ENCODE data around the gene CFAP157.

The CFAP157 gene

GRCh38 chr9:127715470-127716337 is 8.9 kb downstream of the CFAP157 start, which contains the start of the genes PTRH1 and TTC16:
PTRH1 (minus strand) TSS chr9:127715663; CDS start chr9:127715639, 24 bp downstream.
TTC16 (plus strand) TSS chr9:127716079; CDS start chr9:127716146, 67 bp downstream.
- TF ChIP-seq CTCF (conservative IDR thresholded peaks at IDR 0.05; ENCODE audit: low read length): no peak
- peak within 1 kb of the TSS; percentile 87 for H3K4me3 ChIP-seq (ENCODE audit: low read length)
- peak; percentile 94 for DNase-seq (ENCODE audit: low read depth)

GRCh38 chr9:127716412-127716811 is 9.6 kb downstream of the CFAP157 start:
- DNase-seq (ENCODE audit: low read depth): no peak
- peak overlapping the region; percentile 87 for H3K4me3 ChIP-seq (ENCODE audit: low read length)
- TF ChIP-seq CTCF (conservative IDR thresholded peaks at IDR 0.05; ENCODE audit: low read length): no peak

GRCh38 chr9:127717766-127718165 is 11.0 kb downstream of the CFAP157 start:
- no peak overlapping the region for H3K4me3 ChIP-seq (ENCODE audit: low read length)
- TF ChIP-seq CTCF (conservative IDR thresholded peaks at IDR 0.05; ENCODE audit: low read length): no peak
- no peak for DNase-seq (ENCODE audit: low read depth)

GRCh38 chr9:127720031-127720864 is 13.5 kb downstream of the CFAP157 start:
- TF ChIP-seq CTCF (conservative IDR thresholded peaks at IDR 0.05; ENCODE audit: low read length): no peak
- DNase-seq (ENCODE audit: low read depth): no peak
- no peak overlapping the region for H3K4me3 ChIP-seq (ENCODE audit: low read length)

- no peak for TF ChIP-seq CTCF (conservative IDR thresholded peaks at IDR 0.05; ENCODE audit: low read length)
- H3K4me3 ChIP-seq (ENCODE audit: low read length): no peak overlapping the region
- no peak for DNase-seq (ENCODE audit: low read depth)
These were observed 14.1 kb downstream of the CFAP157 start for GRCh38 chr9:127720865-127721227.

- DNase-seq (ENCODE audit: low read depth): no peak
- no peak overlapping the region for H3K4me3 ChIP-seq (ENCODE audit: low read length)
- no peak for TF ChIP-seq CTCF (conservative IDR thresholded peaks at IDR 0.05; ENCODE audit: low read length)
These were observed 14.6 kb downstream of the CFAP157 start for GRCh38 chr9:127721391-127721821.

Measured in AG10803 (cell line).